Aorta (tissue), 5 donors: ENCODE results near the gene AMACR. TPM values are rescaled to one million over a fixed set of nuclear protein-coding genes. Genes with fewer than 3 reads are reported as not detected.

ENCODE experiments used
- ATAC-seq: fragments of 200-7000 bp; cut with Tn5 transposase; one replicate; pipeline ENCODE4 v1.9.1; 2022; ENCODE audit warnings: moderate library complexity; ENCODE audit not compliant: low FRiP score
- DNase-seq, 2 donors: peaks; one replicate each; pipeline ENCODE4 v3.0.0-alpha.2; 2020
- H3K27ac ChIP-seq, 2 donors: one replicate each; pipeline ENCODE4 v1.5.1; 2013; ENCODE audit warnings: low read length in 2 of 2, mild to moderate bottlenecking in 2 of 2, moderate library complexity in 2 of 2, control low read depth in 1 of 2, inconsistent platforms in 1 of 2, low read depth in 1 of 2
- H3K27me3 ChIP-seq, 2 donors: one replicate each; pipeline ENCODE4 v1.6.1; 2013; ENCODE audit warnings: control low read depth in 1 of 2, low read length in 1 of 2, mild to moderate bottlenecking in 1 of 2, moderate library complexity in 1 of 2; ENCODE audit not compliant: insufficient read depth in 2 of 2, control insufficient read depth in 1 of 2
- H3K36me3 ChIP-seq, 2 donors: one replicate each; pipeline ENCODE4 v1.6.1; 2013; ENCODE audit warnings: control low read depth in 1 of 2, low read length in 1 of 2, mild to moderate bottlenecking in 1 of 2; ENCODE audit not compliant: insufficient read depth in 2 of 2, control insufficient read depth in 1 of 2
- H3K4me1 ChIP-seq, 2 donors: one replicate each; pipeline ENCODE4 v1.6.1; 2013; ENCODE audit warnings: low read length in 2 of 2, control low read depth in 1 of 2, mild to moderate bottlenecking in 1 of 2, moderate library complexity in 1 of 2; ENCODE audit not compliant: insufficient read depth in 2 of 2, control insufficient read depth in 1 of 2
- H3K4me3 ChIP-seq, 2 donors: one replicate each; pipeline ENCODE4 v1.5.1; 2013; ENCODE audit warnings: low read length in 2 of 2, control low read depth in 1 of 2, mild to moderate bottlenecking in 1 of 2
- H3K9me3 ChIP-seq: one replicate; pipeline ENCODE4 v1.6.1; 2013; ENCODE audit warnings: mild to moderate bottlenecking, low read length; ENCODE audit not compliant: control insufficient read depth
- WGBS, 2 donors: extraction: QIAGEN DNeasy Blood & Tissue Kit; methylation state at CpG; one replicate each; pipeline ENCODE4 v1.1.7; 2013; 5-methylcytosine and 5-hydroxymethylcytosine counted together
- intact Hi-C, 2 donors: fragments of 100-400 bp; cut with DNase I; formaldehyde crosslinking; loops; one replicate each; pipeline versions ENCODE4 v1.14.2 to v1.15.0; 2022
- polyA plus RNA-seq, 2 donors: library from polyadenylated mRNA; stranded (reverse); fragments of 200-250 nt; gene quantifications; one replicate each; pipeline ENCODE4 v1.2.3, GENCODE V29; 2013
- total RNA-seq, 2 donors: library from RNA; stranded (reverse); fragmentation: NEBNext Ultra II Directional; extraction: Animal tissue kit (Norgen Biotek cat#: 25700); gene quantifications; one replicate each; pipeline ENCODE4 v1.2.1, GENCODE V29; 2021
- donor health status: healthy with polysubstance abuse.
- donor health status: Bipolar disorder and iron deficiency.
- donor health status: DM: no; HTN: no; CAD: no.
- donor health status: DM: no; HTN: no; CAD: no.
- donor health status: DM: yes; HTN: yes; CAD: no.

Gene AMACR
- total and polyA plus RNA-seq, 4 donors = 5.0 to 11.4 (median 7.7) TPM

- Histone ChIP-seq H3K4me3 (peak overlapping the region; percentile 62 to 87), H3K36me3 (no peaks in the 10 kb centered on the region), H3K4me1 (peaks cover 0 to 4% of the 10 kb centered on the region in 2 donors), H3K9me3 (no peaks in the 10 kb centered on the region), H3K27me3 (no peaks in the 10 kb centered on the region), H3K27ac (peak overlapping the region in 1 of 2 donors; percentile 84)
- ATAC-seq (peak; percentile 43), DNase-seq (no peak)
- WGBS, 2 donors = 2 to 3% methylated on average over 11 of the region's 11 CpGs
- intact Hi-C loops = loop anchor here (5.0 to 10.0 kb wide), 2 partner anchors 45 to 458 kb away; no protein-coding TSS in a partner anchor
Measured at GRCh38 chr5:34007201-34007620, 639 bp downstream of the AMACR start.

DNA sequence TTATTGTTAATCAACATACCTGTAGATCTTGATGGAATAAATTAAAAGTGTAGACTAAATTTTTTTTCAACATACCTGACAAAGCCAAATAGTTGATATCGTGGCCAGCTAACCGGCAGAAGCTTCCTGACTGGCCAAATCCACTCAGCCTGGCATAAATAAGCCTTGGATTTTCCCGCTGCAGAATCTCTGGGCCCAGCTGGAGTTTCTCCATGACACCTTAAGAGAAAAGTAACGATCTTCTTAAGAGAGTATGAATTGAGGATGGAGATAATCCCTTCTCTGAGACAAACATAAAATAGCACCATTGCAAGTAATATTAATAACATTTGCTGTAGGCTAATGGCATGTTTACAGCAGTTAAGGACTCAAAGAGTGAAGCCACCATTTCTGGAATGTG is 2.2 kb downstream of the AMACR start:
- no peak overlapping the region for H3K4me3 ChIP-seq
- H3K36me3 ChIP-seq = peaks cover 0 to 1% of the 10 kb centered on the region in 2 donors
- no peak for DNase-seq
- H3K27me3 ChIP-seq = no peaks in the 10 kb centered on the region
- intact Hi-C loops = loop anchor here (5.0 to 10.0 kb wide), 2 partner anchors 47 to 459 kb away; no protein-coding TSS in a partner anchor
- H3K9me3 ChIP-seq = no peaks in the 10 kb centered on the region
- peaks cover 0 to 4% of the 10 kb centered on the region in 2 donors for H3K4me1 ChIP-seq
- WGBS, 2 donors = 97 to 98% methylated on average over 4 of the region's 4 CpGs
- H3K27ac ChIP-seq = no peak overlapping the region
- ATAC-seq = no peak

- DNase-seq (no peak), ATAC-seq (no peak)
- 92 to 95% methylated on average over 4 of the region's 4 CpGs for WGBS, 2 donors
- Histone ChIP-seq H3K4me1 (peaks cover 0 to 4% of the 10 kb centered on the region in 2 donors), H3K27ac (no peak overlapping the region), H3K4me3 (no peak overlapping the region), H3K27me3 (no peaks in the 10 kb centered on the region), H3K36me3 (peaks cover 0 to 1% of the 10 kb centered on the region in 2 donors), H3K9me3 (no peaks in the 10 kb centered on the region)
- intact Hi-C loops = loop anchor here (5.0 to 10.0 kb wide), 2 partner anchors 47 to 460 kb away; no protein-coding TSS in a partner anchor
Measured at GRCh38 chr5:34005211-34005610, 2.6 kb downstream of the AMACR start.

GRCh38 chr5:34003941-34004340 is 3.9 kb downstream of the AMACR start:
- intact Hi-C loops = loop anchor here in 1 of 2 donors (10.0 kb wide), 1 partner anchor 461 kb away; no protein-coding TSS in a partner anchor
- H3K9me3 ChIP-seq = no peaks in the 10 kb centered on the region
- no peak for ATAC-seq
- DNase-seq = no peak
- H3K36me3 ChIP-seq = peaks cover 0 to 1% of the 10 kb centered on the region in 2 donors
- 86 to 88% methylated on average over 4 of the region's 4 CpGs for WGBS, 2 donors
- H3K27ac ChIP-seq = no peak overlapping the region
- H3K4me1 ChIP-seq = peaks cover 0 to 4% of the 10 kb centered on the region in 2 donors
- no peak overlapping the region for H3K4me3 ChIP-seq
- H3K27me3 ChIP-seq = no peaks in the 10 kb centered on the region

- Histone ChIP-seq H3K9me3 (no peaks in the 10 kb centered on the region), H3K27ac (no peak overlapping the region), H3K36me3 (peaks cover 0 to 1% of the 10 kb centered on the region in 2 donors), H3K27me3 (no peaks in the 10 kb centered on the region), H3K4me3 (no peak overlapping the region), H3K4me1 (peaks cover 0 to 4% of the 10 kb centered on the region in 2 donors)
- no peak for ATAC-seq
- 93 to 96% methylated on average over 10 of the region's 10 CpGs for WGBS, 2 donors
- intact Hi-C loops = loop anchor here in 1 of 2 donors (10.0 kb wide), 1 partner anchor 462 kb away; no protein-coding TSS in a partner anchor
- DNase-seq = no peak
Measured at GRCh38 chr5:34002629-34003328, 5.1 kb downstream of the AMACR start.

- no peak overlapping the region for H3K4me3 ChIP-seq
- peaks cover 0 to 4% of the 10 kb centered on the region in 2 donors for H3K4me1 ChIP-seq
- H3K36me3 ChIP-seq = peaks cover 0 to 1% of the 10 kb centered on the region in 2 donors
- intact Hi-C loops = loop anchor here in 1 of 2 donors (10.0 kb wide), 1 partner anchor 463 kb away; no protein-coding TSS in a partner anchor
- no peak for ATAC-seq
- H3K27ac ChIP-seq = no peak overlapping the region
- no peaks in the 10 kb centered on the region for H3K27me3 ChIP-seq
- DNase-seq = no peak
- no peaks in the 10 kb centered on the region for H3K9me3 ChIP-seq
- 70 to 74% methylated on average over 10 of the region's 10 CpGs for WGBS, 2 donors
Measured at GRCh38 chr5:34001241-34001841, 6.5 kb downstream of the AMACR start.

GRCh38 chr5:33999978-34000377 is 7.9 kb downstream of the AMACR start:
- WGBS, 2 donors = 96 to 97% methylated on average over 4 of the region's 4 CpGs
- intact Hi-C loops = loop anchor here in 1 of 2 donors (10.0 kb wide), 1 partner anchor 465 kb away; no protein-coding TSS in a partner anchor
- ATAC-seq = no peak

GRCh38 chr5:33997331-33997983 is 10.4 kb downstream of the AMACR start:
- peak; percentile 89 for ATAC-seq
- H3K27ac ChIP-seq = no peak overlapping the region
- 30 to 32% methylated on average over 6 of the region's 6 CpGs for WGBS, 2 donors
- intact Hi-C loops = no loop called here
- H3K9me3 ChIP-seq = no peaks in the 10 kb centered on the region
- peak; percentile 78 to 82 for DNase-seq
- no peaks in the 10 kb centered on the region for H3K27me3 ChIP-seq
- H3K4me3 ChIP-seq = no peak overlapping the region
- peaks cover 1 to 3% of the 10 kb centered on the region in 2 donors for H3K36me3 ChIP-seq
- H3K4me1 ChIP-seq = no peaks in the 10 kb centered on the region

More at GRCh38 chr5:33999978-34000377, 7.9 kb downstream of the AMACR start:
- no peak overlapping the region for H3K27ac ChIP-seq
- H3K36me3 ChIP-seq = peaks cover 0 to 1% of the 10 kb centered on the region in 2 donors
- H3K4me3 ChIP-seq = no peak overlapping the region
- H3K4me1 ChIP-seq = no peaks in the 10 kb centered on the region
- no peak for DNase-seq
- H3K27me3 ChIP-seq = no peaks in the 10 kb centered on the region
- H3K9me3 ChIP-seq = no peaks in the 10 kb centered on the region
